Mesothelial cell of epicardium (in vitro differentiated cells): ENCODE data around the gene CGB3. TPM values are rescaled to one million over a fixed set of nuclear protein-coding genes. Genes with fewer than 3 reads are reported as not detected.

ENCODE experiments used
- DNase-seq, 2 experiments: peaks; one replicate each; pipeline ENCODE4 v3.0.0; 2021; ENCODE audit warnings: low spot score in 2 of 2; ENCODE audit not compliant: unreplicated experiment in 2 of 2
- H3K27ac Mint-ChIP-seq: 2 replicates; pipeline ENCODE4 v1.8.0; 2021; ENCODE audit warnings: mixed read lengths
- H3K27me3 Mint-ChIP-seq: 2 replicates; pipeline ENCODE4 v1.8.0; 2021; ENCODE audit warnings: low read depth, mixed read lengths
- H3K36me3 Mint-ChIP-seq: 2 replicates; pipeline ENCODE4 v1.8.0; 2021; ENCODE audit warnings: mixed read lengths
- H3K4me1 Mint-ChIP-seq: 2 replicates; pipeline ENCODE4 v1.8.0; 2021; ENCODE audit warnings: mixed read lengths
- H3K4me3 Mint-ChIP-seq: 2 replicates; pipeline ENCODE4 v1.8.0; 2021; ENCODE audit warnings: mild to moderate bottlenecking, moderate library complexity, mixed read lengths
- H3K9me3 Mint-ChIP-seq: 2 replicates; pipeline ENCODE4 v1.8.0; 2021; ENCODE audit warnings: mixed read lengths
- total RNA-seq: library from RNA; stranded (reverse); gene quantifications from 3 replicates; pipeline ENCODE4 v1.2.1, GENCODE V29; 2021
- TF ChIP-seq, protein P1 (sequence below): fragments of 200-600 bp; sonication (generic); IDR thresholded peaks from one replicate; pipeline ENCODE4 v1.5.0; 2021; ENCODE audit warnings: antibody characterized with exemption; ENCODE audit not compliant: unreplicated experiment

The CGB3 gene
- total RNA-seq, 1 donor from 2014 or later, result not detected

DNA sequence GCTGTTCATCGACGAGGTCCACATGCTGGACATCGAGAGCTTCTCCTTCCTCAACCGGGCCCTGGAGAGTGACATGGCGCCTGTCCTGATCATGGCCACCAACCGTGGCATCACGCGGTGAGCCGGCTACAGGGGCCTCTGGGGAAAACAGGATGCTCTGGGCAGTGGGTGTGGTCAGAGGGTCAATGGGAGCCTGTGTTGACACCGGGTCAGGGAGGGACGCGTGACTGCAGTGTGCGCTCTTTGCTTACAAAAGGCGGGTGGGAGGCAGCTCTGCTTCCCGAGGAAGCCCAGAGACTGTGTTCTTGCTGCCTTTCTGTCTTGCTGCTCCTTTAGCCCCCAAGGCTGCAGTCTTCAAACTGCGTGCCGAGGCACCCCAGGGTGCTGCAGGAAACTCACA is 12.9 kb downstream of the CGB3 start:
- H3K9me3 Mint-ChIP-seq, result no peaks in the 10 kb centered on the region
- DNase-seq, result no peak
- TF ChIP-seq, protein P1, sequence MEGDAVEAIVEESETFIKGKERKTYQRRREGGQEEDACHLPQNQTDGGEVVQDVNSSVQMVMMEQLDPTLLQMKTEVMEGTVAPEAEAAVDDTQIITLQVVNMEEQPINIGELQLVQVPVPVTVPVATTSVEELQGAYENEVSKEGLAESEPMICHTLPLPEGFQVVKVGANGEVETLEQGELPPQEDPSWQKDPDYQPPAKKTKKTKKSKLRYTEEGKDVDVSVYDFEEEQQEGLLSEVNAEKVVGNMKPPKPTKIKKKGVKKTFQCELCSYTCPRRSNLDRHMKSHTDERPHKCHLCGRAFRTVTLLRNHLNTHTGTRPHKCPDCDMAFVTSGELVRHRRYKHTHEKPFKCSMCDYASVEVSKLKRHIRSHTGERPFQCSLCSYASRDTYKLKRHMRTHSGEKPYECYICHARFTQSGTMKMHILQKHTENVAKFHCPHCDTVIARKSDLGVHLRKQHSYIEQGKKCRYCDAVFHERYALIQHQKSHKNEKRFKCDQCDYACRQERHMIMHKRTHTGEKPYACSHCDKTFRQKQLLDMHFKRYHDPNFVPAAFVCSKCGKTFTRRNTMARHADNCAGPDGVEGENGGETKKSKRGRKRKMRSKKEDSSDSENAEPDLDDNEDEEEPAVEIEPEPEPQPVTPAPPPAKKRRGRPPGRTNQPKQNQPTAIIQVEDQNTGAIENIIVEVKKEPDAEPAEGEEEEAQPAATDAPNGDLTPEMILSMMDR, result no peak
- H3K4me1 Mint-ChIP-seq, result no peaks in the 10 kb centered on the region
- no peaks in the 10 kb centered on the region for H3K27me3 Mint-ChIP-seq
- no peak overlapping the region for H3K4me3 Mint-ChIP-seq
- H3K36me3 Mint-ChIP-seq, result peaks cover 28% of the 10 kb centered on the region
- no peak overlapping the region for H3K27ac Mint-ChIP-seq

DNA sequence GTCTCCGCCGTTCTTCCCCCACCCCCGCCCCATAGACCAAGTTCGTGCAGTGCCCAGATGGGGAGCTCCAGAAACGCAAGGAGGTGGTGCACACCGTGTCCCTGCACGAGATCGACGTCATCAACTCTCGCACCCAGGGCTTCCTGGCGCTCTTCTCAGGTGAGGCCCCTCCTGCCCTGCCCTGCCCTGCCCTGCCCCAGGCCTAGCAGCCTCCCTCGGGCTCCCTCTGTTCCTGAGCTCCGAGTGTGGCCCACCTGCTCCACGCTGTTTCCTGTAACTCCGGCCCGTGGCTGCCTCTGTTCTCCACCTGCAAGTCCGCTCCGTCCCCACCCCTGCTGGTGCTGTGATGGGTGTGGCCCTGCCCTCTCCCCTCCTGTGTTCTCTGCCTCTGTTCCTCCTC is 13.7 kb downstream of the CGB3 start:
- no peak for DNase-seq
- Mint-ChIP-seq H3K9me3 (no peaks in the 10 kb centered on the region), H3K36me3 (peaks cover 23% of the 10 kb centered on the region), H3K4me3 (no peak overlapping the region), H3K4me1 (no peaks in the 10 kb centered on the region), H3K27ac (no peak overlapping the region), H3K27me3 (no peaks in the 10 kb centered on the region)
- TF ChIP-seq, protein P1, result no peak

DNA sequence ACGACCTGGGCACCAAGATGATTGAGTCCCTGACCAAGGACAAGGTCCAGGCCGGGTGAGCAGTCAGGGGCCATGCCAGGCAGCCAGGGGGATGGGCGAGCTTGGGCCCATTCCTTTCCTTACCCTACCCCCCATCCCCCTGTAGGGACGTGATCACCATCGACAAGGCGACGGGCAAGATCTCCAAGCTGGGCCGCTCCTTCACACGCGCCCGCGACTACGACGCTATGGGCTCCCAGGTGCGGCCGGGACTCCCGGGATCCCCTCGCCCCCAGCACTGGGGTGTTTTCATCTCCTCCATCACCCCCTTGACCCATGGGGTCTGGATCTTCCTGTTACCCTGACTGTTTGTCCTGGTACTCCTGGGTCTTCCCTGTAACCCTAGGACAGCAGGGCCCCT is 14.3 kb downstream of the CGB3 start:
- TF ChIP-seq, protein P1, result no peak
- no peak overlapping the region for H3K4me3 Mint-ChIP-seq
- no peak for DNase-seq
- no peaks in the 10 kb centered on the region for H3K27me3 Mint-ChIP-seq
- no peaks in the 10 kb centered on the region for H3K4me1 Mint-ChIP-seq
- H3K9me3 Mint-ChIP-seq, result no peaks in the 10 kb centered on the region
- peaks cover 22% of the 10 kb centered on the region for H3K36me3 Mint-ChIP-seq
- H3K27ac Mint-ChIP-seq, result no peak overlapping the region

DNA sequence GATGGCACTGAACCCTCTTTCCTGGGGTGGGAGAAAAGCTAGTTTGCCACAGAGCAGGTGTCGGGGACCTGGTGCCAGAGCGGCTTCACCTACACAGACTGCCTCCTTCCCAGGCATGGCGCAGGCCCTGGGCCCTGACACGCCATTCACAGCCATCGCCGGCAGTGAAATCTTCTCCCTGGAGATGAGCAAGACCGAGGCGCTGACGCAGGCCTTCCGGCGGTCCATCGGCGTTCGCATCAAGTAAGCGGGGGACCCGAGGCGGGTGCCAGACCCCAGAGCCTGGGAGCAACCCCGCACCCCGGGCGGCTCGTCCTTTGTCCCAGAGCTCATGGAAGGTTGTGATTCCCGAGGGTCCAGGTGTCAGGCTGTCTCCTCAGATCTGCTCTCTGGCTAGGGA is 17.2 kb downstream of the CGB3 start:
- no peak overlapping the region for H3K27ac Mint-ChIP-seq
- H3K36me3 Mint-ChIP-seq, result peaks cover 21% of the 10 kb centered on the region
- no peak for DNase-seq
- TF ChIP-seq, protein P1, result no peak
- H3K9me3 Mint-ChIP-seq, result no peaks in the 10 kb centered on the region
- H3K4me3 Mint-ChIP-seq, result no peak overlapping the region
- no peaks in the 10 kb centered on the region for H3K27me3 Mint-ChIP-seq
- no peaks in the 10 kb centered on the region for H3K4me1 Mint-ChIP-seq

DNA sequence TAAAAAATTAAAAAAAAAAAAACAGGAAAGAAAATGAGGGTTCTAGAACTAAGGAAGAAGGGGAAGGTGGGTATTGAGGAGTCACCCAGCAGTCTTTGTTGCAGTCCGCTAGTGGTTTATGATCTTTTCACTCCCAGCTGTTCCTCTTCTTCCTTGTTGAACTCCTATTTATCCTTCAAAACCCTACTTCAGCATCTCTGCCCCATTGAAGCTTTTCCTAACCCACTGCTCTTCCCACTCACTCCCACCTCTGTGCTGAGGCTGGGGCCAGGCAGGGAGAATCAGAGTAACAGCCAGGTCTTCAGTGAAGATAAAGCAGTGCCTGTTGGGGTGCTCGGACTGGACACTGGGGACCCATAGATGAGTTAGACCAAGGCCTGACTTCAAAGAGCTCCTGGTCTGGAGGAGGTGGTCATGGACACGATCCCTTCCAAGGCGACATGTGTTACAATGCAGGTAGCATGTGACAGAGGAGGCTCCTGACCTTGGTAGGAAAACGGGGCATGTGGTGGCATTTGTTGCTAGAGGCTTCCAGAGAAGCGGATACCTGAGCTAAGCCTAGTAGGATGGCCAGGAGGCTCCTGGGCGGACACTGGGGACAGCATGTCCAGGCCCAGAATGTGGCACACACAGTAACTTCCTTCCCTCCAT is 19.0 kb downstream of the CGB3 start:
- no peak overlapping the region for H3K4me3 Mint-ChIP-seq
- DNase-seq, result no peak
- H3K9me3 Mint-ChIP-seq, result no peaks in the 10 kb centered on the region
- no peaks in the 10 kb centered on the region for H3K4me1 Mint-ChIP-seq
- TF ChIP-seq, protein P1, result no peak
- no peak overlapping the region for H3K27ac Mint-ChIP-seq
- no peaks in the 10 kb centered on the region for H3K27me3 Mint-ChIP-seq
- peaks cover 17% of the 10 kb centered on the region for H3K36me3 Mint-ChIP-seq

DNA sequence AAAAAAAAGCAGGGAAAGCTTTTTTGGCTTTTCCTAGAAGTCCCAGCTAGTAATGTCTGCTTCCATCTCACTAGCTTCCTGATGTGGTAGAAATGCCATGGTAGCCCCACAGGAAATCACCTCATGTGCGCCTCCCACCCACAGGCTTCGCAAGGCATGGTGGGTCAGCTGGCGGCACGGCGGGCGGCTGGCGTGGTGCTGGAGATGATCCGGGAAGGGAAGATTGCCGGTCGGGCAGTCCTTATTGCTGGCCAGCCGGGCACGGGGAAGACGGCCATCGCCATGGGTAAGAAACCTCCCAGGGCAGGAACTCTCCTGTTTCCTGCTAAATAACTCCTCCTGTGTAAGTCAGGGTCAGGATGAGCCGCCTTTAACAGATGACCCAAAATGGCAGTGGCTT is 20.0 kb downstream of the CGB3 start:
- H3K36me3 Mint-ChIP-seq, result peaks cover 22% of the 10 kb centered on the region
- no peaks in the 10 kb centered on the region for H3K9me3 Mint-ChIP-seq
- TF ChIP-seq, protein P1, result no peak

More for the DNA sequence above, 20.0 kb downstream of the CGB3 start:
- no peaks in the 10 kb centered on the region for H3K27me3 Mint-ChIP-seq
- H3K4me3 Mint-ChIP-seq, result no peak overlapping the region
- no peaks in the 10 kb centered on the region for H3K4me1 Mint-ChIP-seq
- DNase-seq, result no peak
- no peak overlapping the region for H3K27ac Mint-ChIP-seq
